Raji (cell line): Measurements from ENCODE around the gene FSTL4.

ENCODE experiments used
- POLR2A ChIP-seq: IDR thresholded peaks from 2 replicates; pipeline ENCODE4 v1.6.1; 2011; ENCODE audit warnings: low read depth, low read length, control low read depth; ENCODE audit not compliant: insufficient read depth

FSTL4 gene

DNA sequence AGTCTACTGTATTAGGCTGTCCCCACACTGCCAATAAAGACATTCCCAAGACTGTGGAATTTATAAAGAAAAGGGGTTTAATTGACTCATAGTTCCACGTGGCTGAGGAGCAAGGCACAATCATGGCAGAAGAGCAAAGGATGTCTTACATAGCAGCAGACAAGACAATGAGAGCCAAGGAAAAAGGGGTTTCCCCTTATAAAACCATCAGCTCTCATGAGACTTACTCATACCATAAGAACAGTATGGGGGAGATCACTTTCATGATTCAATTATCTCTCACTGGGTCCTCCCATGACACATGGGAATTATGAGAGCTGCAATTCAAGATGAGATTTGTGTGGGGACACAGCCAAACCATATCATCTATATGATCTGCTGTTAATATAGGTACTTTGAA is 14.8 kb upstream of the FSTL4 start:
- no peak for TF ChIP-seq POLR2A

DNA sequence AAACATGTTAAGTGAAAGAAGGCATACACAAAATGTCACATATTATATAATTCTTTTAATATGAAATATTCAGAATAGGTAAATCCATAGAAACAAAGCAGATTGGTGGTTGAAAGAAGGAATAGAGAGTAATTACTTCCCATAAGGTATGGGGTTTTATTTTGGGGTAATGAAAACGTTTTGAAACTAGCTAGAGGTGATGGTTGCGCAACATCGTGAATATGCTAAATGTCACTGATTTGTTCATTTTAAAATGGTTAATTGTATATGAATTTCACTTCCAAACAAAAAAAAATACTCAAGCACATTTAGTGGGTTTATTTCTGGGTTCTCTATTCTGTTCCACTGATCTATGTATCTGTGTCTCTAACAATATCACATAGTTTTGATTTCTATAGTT is 12.0 kb upstream of the FSTL4 start:
- no peak for TF ChIP-seq POLR2A

GRCh38 chr5:133618141-133618540 is 5.8 kb upstream of the FSTL4 start:
- TF ChIP-seq POLR2A = no peak

DNA sequence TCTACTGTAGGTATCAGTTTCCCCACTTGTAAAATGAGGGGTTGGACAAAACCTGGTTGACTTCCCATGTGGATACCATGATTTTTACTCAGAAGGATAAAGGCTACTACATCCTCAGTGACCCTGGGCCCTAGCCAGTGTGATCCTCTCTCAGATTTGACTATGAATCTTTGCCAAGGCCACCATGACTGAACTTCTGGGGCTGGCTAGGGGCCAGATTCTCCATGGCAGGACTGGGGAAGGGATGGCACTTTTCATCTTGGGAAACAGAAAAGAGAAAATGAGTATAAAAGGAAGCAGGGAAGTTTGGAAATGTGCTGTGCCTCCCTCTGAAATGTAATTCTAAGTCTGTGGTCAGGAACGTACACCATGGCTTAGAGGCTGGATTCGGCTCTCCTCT is 1.4 kb upstream of the FSTL4 start:
- TF ChIP-seq POLR2A = no peak

GRCh38 chr5:133613184-133613583 is 843 bp upstream of the FSTL4 start:
- no peak for TF ChIP-seq POLR2A

- TF ChIP-seq POLR2A = no peak
Measured at GRCh38 chr5:133611357-133612248, 738 bp downstream of the FSTL4 start.

GRCh38 chr5:133610489-133611356 is 1.6 kb downstream of the FSTL4 start:
- no peak for TF ChIP-seq POLR2A

DNA sequence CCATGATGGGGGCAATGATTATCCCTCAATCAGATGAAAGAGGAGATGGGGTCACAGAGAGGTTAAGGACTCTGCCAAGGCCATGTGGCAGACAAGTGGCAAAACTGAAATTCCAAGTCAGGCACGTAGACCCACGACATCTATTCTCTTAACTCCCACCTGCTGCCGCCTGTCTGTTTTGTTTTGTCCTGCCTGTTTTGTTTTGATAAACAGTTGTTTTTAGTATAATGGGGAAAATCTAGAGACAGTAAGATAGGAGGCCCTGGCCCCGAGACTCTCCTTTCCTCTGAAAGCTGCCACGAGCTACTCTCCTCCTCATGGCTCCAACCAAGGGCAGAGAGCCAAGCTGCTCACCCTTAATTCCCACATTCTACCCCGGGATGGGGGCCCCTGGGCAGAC is 4.9 kb downstream of the FSTL4 start:
- no peak for TF ChIP-seq POLR2A

- TF ChIP-seq POLR2A = no peak
Measured at GRCh38 chr5:133606835-133607234, 5.5 kb downstream of the FSTL4 start.

- TF ChIP-seq POLR2A = no peak
Measured at GRCh38 chr5:133605323-133605722, 7.0 kb downstream of the FSTL4 start.

- TF ChIP-seq POLR2A = no peak
Measured at GRCh38 chr5:133603711-133604110, 8.6 kb downstream of the FSTL4 start.

- TF ChIP-seq POLR2A = no peak
Measured at GRCh38 chr5:133602835-133603380, 9.4 kb downstream of the FSTL4 start.

DNA sequence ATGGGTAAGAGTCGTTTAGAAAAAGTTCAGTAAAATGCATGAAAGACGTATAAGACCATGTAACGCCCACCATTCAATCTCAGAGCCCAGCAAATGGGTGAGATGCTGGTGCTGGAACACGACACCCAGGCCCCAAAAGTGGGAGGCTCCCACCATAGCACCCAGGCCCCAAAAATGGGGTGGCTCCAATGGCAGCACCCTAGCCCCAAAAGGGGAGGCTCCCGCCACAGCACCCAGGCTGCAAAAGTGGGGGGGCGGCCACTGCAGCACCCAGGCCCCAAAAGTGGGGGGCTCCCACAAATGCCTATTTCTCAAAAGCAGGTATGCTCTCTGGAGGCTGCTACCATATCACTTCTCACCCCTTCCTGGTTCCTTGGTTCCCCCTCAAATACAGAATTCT is 12.7 kb downstream of the FSTL4 start:
- TF ChIP-seq POLR2A = no peak

DNA sequence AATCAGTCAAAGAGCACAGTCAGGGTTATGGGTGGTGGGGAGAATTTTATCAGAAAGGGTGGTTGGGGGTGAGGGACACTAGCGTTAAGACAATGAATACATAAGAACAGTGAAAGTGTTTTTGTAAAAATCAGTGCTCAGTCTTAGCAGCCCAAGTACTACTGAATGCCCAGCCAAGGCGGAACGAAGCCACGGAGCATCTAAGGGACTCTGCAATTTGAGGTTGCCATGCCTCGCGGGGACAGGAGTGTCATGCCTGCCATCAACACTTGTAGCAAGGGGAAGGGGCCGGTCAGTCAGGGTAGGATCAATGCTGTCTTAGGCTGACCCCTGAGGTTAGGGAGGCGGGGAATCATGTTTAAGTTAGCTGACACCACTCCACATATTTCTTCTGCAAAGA is 13.3 kb downstream of the FSTL4 start:
- TF ChIP-seq POLR2A = no peak

GRCh38 chr5:133596049-133596448 is 16.3 kb downstream of the FSTL4 start:
- no peak for TF ChIP-seq POLR2A

DNA sequence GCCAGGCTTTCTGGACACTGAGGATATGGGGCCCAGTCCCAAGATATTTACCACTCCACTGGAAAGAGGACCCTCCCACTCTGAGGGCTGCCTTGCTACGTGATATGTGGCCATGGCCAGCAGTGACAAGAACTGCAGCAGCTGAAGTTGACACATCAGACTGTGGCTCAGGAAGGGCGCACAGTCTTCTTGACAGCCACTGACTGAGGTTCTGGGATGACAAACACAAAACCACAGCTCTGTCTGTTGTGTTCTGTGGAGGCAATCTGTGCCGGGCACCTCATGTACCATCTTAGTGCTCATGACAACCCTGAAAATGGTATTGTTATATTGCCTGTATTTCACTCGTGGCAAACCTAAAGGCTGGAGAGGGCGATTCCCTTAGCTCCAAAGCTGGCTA is 16.9 kb downstream of the FSTL4 start:
- TF ChIP-seq POLR2A = no peak
